ENCODE measurements around the gene GPSM3. TPM values are rescaled to one million over a fixed set of nuclear protein-coding genes. Genes with fewer than 3 reads are reported as not detected.
A peak's percentile ranks its signal among the peaks of the same experiment; 100 is the strongest.

GPSM3 gene
- total and polyA plus RNA-seq, 2 experiments from 2014 or later: 4.7 to 5.9 TPM

GRCh38 chr6:32156891-32157290 is 35.6 kb downstream of the GPSM3 start:
- H3K27ac ChIP-seq (ENCODE audit: low read depth): no peak overlapping the region
- H3K27ac Mint-ChIP-seq: no peak overlapping the region
- no peak overlapping the region for H3K4me3 ChIP-seq
- H4K20me1 ChIP-seq (replicated peaks; ENCODE audit: insufficient read depth): 0 out of 2 replicates have a peak, but pooled peaks cover 4% of the 10 kb centered on the region
- H2AFZ ChIP-seq: no peak overlapping the region
- no peaks in the 10 kb centered on the region for H3K79me2 ChIP-seq (replicated peaks; ENCODE audit: insufficient read depth)
- H3K36me3 ChIP-seq (ENCODE audit: insufficient read depth): peaks cover 12% of the 10 kb centered on the region
- H3K36me3 Mint-ChIP-seq (ENCODE audit: low read depth): peaks cover 40% of the 10 kb centered on the region
- no peak overlapping the region for H3K4me3 Mint-ChIP-seq
- DNase-seq (ENCODE audit: low spot score) (no peak), ATAC-seq (no peak)
- H3K27me3 Mint-ChIP-seq (ENCODE audit: insufficient read depth, low read depth, poor library complexity): peaks cover 21% of the 10 kb centered on the region
- no peaks in the 10 kb centered on the region for H3F3A ChIP-seq (replicated peaks; ENCODE audit: low read depth)
- no peaks in the 10 kb centered on the region for H3K9me2 ChIP-seq (ENCODE audit: insufficient read depth)
- H3K9me3 Mint-ChIP-seq: no peaks in the 10 kb centered on the region; the same call in 2 of the 3 replicates
- TF ChIP-seq CREB1 (CRISPR knock-in tag; IDR thresholded peaks at IDR 0.05; ENCODE audit: low read depth): no peak
- H3K4me2 ChIP-seq: no peak overlapping the region
- peaks cover 14% of the 10 kb centered on the region for H3K27me3 ChIP-seq (ENCODE audit: insufficient read depth)
- peaks cover 13% of the 10 kb centered on the region for H3K4me1 ChIP-seq (ENCODE audit: insufficient read depth)
- H3K4me1 Mint-ChIP-seq: peaks cover 22% of the 10 kb centered on the region

DNA sequence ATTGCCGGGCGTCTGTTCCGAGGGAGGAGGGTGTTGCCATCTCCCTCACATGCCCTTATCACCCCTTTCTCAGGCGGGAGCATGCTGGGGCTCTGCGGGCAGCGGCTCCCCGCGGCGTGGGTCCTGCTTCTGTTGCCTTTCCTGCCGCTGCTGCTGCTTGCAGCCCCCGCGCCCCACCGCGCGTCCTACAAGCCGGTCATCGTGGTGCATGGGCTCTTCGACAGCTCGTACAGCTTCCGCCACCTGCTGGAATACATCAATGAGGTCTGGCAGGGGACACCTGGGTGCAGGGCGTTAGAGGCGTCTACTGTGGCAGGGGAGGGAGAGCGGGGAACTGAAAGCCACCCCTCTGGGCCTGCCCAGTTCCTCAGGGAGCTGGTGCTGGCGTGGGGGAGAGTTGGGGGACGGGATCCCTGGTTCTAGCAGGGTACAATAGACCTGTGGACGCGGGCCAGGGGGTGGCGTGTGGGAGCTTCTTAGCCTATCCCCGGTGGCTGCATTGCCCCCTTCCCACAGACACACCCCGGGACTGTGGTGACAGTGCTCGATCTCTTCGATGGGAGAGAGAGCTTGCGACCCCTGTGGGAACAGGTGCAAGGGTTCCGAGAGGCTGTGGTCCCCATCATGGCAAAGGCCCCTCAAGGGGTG is 37.8 kb downstream of the GPSM3 start:
- Histone ChIP-seq H3K27me3 (ENCODE audit: insufficient read depth) (peaks cover 36% of the 10 kb centered on the region), H3K4me2 (peak overlapping the region; percentile 100), H3K27ac (ENCODE audit: low read depth) (0 out of 2 replicates have a peak overlapping the region, but pooled peaks have one; percentile 79), H4K20me1 (replicated peaks; ENCODE audit: insufficient read depth) (0 out of 2 replicates have a peak, but pooled peaks cover 8% of the 10 kb centered on the region), H3K79me2 (replicated peaks; ENCODE audit: insufficient read depth) (no peaks in the 10 kb centered on the region), H3K9me2 (ENCODE audit: insufficient read depth) (no peaks in the 10 kb centered on the region), H3K36me3 (ENCODE audit: insufficient read depth) (peaks cover 12% of the 10 kb centered on the region), H3F3A (replicated peaks; ENCODE audit: low read depth) (peaks cover 9% of the 10 kb centered on the region), H2AFZ (peak overlapping the region; percentile 100), H3K4me1 (ENCODE audit: insufficient read depth) (peaks cover 25% of the 10 kb centered on the region), H3K4me3 (peak overlapping the region; percentile 100)
- peak overlapping the region; percentile 94 for H3K4me3 Mint-ChIP-seq
- peak; percentile 91 for DNase-seq (ENCODE audit: low spot score)
- peak; percentile 55 for ATAC-seq
- H3K4me1 Mint-ChIP-seq: peaks cover 39% of the 10 kb centered on the region
- no peaks in the 10 kb centered on the region; the same call in 1 of the 3 replicates for H3K9me3 Mint-ChIP-seq
- H3K27ac Mint-ChIP-seq: peak overlapping the region; percentile 96
- TF ChIP-seq EZH2phosphoT487 (IDR thresholded peaks at IDR 0.05; ENCODE audit: unreplicated experiment): no peak
- TF ChIP-seq JUNB (IDR thresholded peaks at IDR 0.05; ENCODE audit: unreplicated experiment): no peak
- TF ChIP-seq, protein P1, sequence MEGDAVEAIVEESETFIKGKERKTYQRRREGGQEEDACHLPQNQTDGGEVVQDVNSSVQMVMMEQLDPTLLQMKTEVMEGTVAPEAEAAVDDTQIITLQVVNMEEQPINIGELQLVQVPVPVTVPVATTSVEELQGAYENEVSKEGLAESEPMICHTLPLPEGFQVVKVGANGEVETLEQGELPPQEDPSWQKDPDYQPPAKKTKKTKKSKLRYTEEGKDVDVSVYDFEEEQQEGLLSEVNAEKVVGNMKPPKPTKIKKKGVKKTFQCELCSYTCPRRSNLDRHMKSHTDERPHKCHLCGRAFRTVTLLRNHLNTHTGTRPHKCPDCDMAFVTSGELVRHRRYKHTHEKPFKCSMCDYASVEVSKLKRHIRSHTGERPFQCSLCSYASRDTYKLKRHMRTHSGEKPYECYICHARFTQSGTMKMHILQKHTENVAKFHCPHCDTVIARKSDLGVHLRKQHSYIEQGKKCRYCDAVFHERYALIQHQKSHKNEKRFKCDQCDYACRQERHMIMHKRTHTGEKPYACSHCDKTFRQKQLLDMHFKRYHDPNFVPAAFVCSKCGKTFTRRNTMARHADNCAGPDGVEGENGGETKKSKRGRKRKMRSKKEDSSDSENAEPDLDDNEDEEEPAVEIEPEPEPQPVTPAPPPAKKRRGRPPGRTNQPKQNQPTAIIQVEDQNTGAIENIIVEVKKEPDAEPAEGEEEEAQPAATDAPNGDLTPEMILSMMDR (conservative IDR thresholded peaks at IDR 0.05; ENCODE audit: low read depth in 2 of 2): peak; percentile 58 to 84
- peaks cover 38% of the 10 kb centered on the region for H3K27me3 Mint-ChIP-seq (ENCODE audit: insufficient read depth, low read depth, poor library complexity)
- H3K36me3 Mint-ChIP-seq (ENCODE audit: low read depth): peaks cover 33% of the 10 kb centered on the region

GRCh38 chr6:32153564-32154513 is 38.6 kb downstream of the GPSM3 start, which contains the start of gene PPT2:
PPT2 (plus strand) TSS chr6:32154141; CDS start chr6:32154595, 454 bp downstream.
- Histone ChIP-seq H3K79me2 (replicated peaks; ENCODE audit: insufficient read depth) (no peaks in the 10 kb centered on the region), H3K27me3 (ENCODE audit: insufficient read depth) (peaks cover 44% of the 10 kb centered on the region), H3K4me3 (peak within 1 kb of the TSS; percentile 100), H2AFZ (peak within 1 kb of the TSS; percentile 100), H3F3A (replicated peaks; ENCODE audit: low read depth) (peaks cover 9% of the 10 kb centered on the region), H3K4me2 (peak within 1 kb of the TSS; percentile 100), H3K4me1 (ENCODE audit: insufficient read depth) (peaks cover 28% of the 10 kb centered on the region), H3K9me2 (ENCODE audit: insufficient read depth) (no peaks in the 10 kb centered on the region), H3K36me3 (ENCODE audit: insufficient read depth) (peaks cover 10% of the 10 kb centered on the region), H3K27ac (ENCODE audit: low read depth) (peak within 1 kb of the TSS; percentile 79), H4K20me1 (replicated peaks; ENCODE audit: insufficient read depth) (0 out of 2 replicates have a peak, but pooled peaks cover 8% of the 10 kb centered on the region)
- H3K4me1 Mint-ChIP-seq: peaks cover 42% of the 10 kb centered on the region
- ATAC-seq: peak; percentile 41
- peak within 1 kb of the TSS; percentile 94 for H3K4me3 Mint-ChIP-seq
- no peaks in the 10 kb centered on the region; the same call in 1 of the 3 replicates for H3K9me3 Mint-ChIP-seq
- H3K36me3 Mint-ChIP-seq (ENCODE audit: low read depth): peaks cover 26% of the 10 kb centered on the region
- H3K27ac Mint-ChIP-seq: peak within 1 kb of the TSS; percentile 96
- H3K27me3 Mint-ChIP-seq (ENCODE audit: insufficient read depth, low read depth, poor library complexity): peaks cover 43% of the 10 kb centered on the region
- DNase-seq (ENCODE audit: low spot score): peak; percentile 96
- TF ChIP-seq ZNF114 (CRISPR knock-in tag; IDR thresholded peaks at IDR 0.05): no peak
- TF ChIP-seq STAT1 (IDR thresholded peaks at IDR 0.05; ENCODE audit: unreplicated experiment): no peak
- no peak for TF ChIP-seq EZH2phosphoT487 (IDR thresholded peaks at IDR 0.05; ENCODE audit: unreplicated experiment)
- no peak for TF ChIP-seq NANOG (IDR thresholded peaks at IDR 0.05; ENCODE audit: borderline replicate concordance)
- TF ChIP-seq POLR2AphosphoS5 (IDR thresholded peaks at IDR 0.05; ENCODE audit: low read depth): peak; percentile 36; the same call in 1 of the 2 replicates
- TF ChIP-seq, protein P2, sequence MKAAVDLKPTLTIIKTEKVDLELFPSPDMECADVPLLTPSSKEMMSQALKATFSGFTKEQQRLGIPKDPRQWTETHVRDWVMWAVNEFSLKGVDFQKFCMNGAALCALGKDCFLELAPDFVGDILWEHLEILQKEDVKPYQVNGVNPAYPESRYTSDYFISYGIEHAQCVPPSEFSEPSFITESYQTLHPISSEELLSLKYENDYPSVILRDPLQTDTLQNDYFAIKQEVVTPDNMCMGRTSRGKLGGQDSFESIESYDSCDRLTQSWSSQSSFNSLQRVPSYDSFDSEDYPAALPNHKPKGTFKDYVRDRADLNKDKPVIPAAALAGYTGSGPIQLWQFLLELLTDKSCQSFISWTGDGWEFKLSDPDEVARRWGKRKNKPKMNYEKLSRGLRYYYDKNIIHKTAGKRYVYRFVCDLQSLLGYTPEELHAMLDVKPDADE (IDR thresholded peaks at IDR 0.05): 0 out of 2 replicates have a peak, but pooled peaks have one; percentile 55
- no peak for TF ChIP-seq REST (IDR thresholded peaks at IDR 0.05; ENCODE audit: unreplicated experiment)
- TF ChIP-seq JUNB (IDR thresholded peaks at IDR 0.05; ENCODE audit: unreplicated experiment): no peak
